HL-60 (cell line): ENCODE measurements around the gene NUP62.

ENCODE experiments used
- CTCF ChIP-seq: IDR thresholded peaks from one replicate; pipeline ENCODE4 v1.5.1; 2011; ENCODE audit warnings: low read length, control low read depth, inconsistent platforms; ENCODE audit not compliant: insufficient read depth
- GABPA ChIP-seq: IDR thresholded peaks from 2 replicates; pipeline ENCODE4 v1.6.1; 2012; ENCODE audit warnings: low read depth
- POLR2AphosphoS5 ChIP-seq: IDR thresholded peaks from 2 replicates; pipeline ENCODE4 v1.6.1; 2012; ENCODE audit warnings: low read depth

- TF ChIP-seq CTCF, result no peak
- no peak for TF ChIP-seq POLR2AphosphoS5
- no peak for TF ChIP-seq GABPA
Observed at GRCh38 chr19:49907745-49908446, 21.4 kb downstream of the NUP62 start.
